GM23338 (cell line): ENCODE measurements around the gene DOLK. TPM values are rescaled to one million over a fixed set of nuclear protein-coding genes. Genes with fewer than 3 reads are reported as not detected.

Experiments used
- ATAC-seq: fragments of 200-7000 bp; cut with Tn5 transposase; 3 replicates; pipeline ENCODE4 v1.9.1; 2020
- DNase-seq: peaks from one replicate; pipeline ENCODE4 v3.0.0-alpha.2; 2015; ENCODE audit warnings: low spot score
- H2AFZ ChIP-seq: fragments of 200-600 bp; sonication (generic); 2 replicates; pipeline ENCODE4 v1.8.0; 2016; ENCODE audit warnings: antibody characterized with exemption, mild to moderate bottlenecking, moderate library complexity
- H3F3A ChIP-seq: fragments of 200-600 bp; sonication (generic); replicated peaks from 2 replicates; pipeline ENCODE4 v1.8.0; 2017; ENCODE audit warnings: antibody characterized with exemption, mixed run types, low read depth
- H3K27ac ChIP-seq: fragments of 200-600 bp; sonication (generic); 2 replicates; pipeline ENCODE4 v1.6.1; 2016; ENCODE audit warnings: low read depth
- H3K27me3 ChIP-seq: fragments of 200-600 bp; sonication (generic); 2 replicates; pipeline ENCODE4 v1.8.0; 2016; ENCODE audit warnings: mild to moderate bottlenecking, mixed run types, moderate library complexity; ENCODE audit not compliant: insufficient read depth
- H3K36me3 ChIP-seq: fragments of 200-600 bp; sonication (generic); 2 replicates; pipeline ENCODE4 v1.8.0; 2016; ENCODE audit warnings: mild to moderate bottlenecking; ENCODE audit not compliant: insufficient read depth
- H3K4me1 ChIP-seq: fragments of 200-600 bp; sonication (generic); 2 replicates; pipeline ENCODE4 v1.8.0; 2016; ENCODE audit warnings: mild to moderate bottlenecking, moderate library complexity; ENCODE audit not compliant: insufficient read depth
- H3K4me2 ChIP-seq: fragments of 200-600 bp; sonication (generic); 2 replicates; pipeline ENCODE4 v1.7.1; 2017; ENCODE audit warnings: mixed run types
- H3K4me3 ChIP-seq: fragments of 200-600 bp; sonication (generic); 2 replicates; pipeline ENCODE4 v1.6.1; 2016; ENCODE audit warnings: mixed run types
- H3K79me2 ChIP-seq: fragments of 200-600 bp; sonication (generic); replicated peaks from 2 replicates; pipeline ENCODE4 v1.8.0; 2017; ENCODE audit warnings: mild to moderate bottlenecking; ENCODE audit not compliant: insufficient read depth
- H3K9me2 ChIP-seq: fragments of 200-600 bp; sonication (generic); 2 replicates; pipeline ENCODE4 v1.8.0; 2017; ENCODE audit not compliant: insufficient read depth
- H4K20me1 ChIP-seq: fragments of 200-600 bp; sonication (generic); replicated peaks from 2 replicates; pipeline ENCODE4 v1.8.0; 2017; ENCODE audit warnings: mild to moderate bottlenecking; ENCODE audit not compliant: insufficient read depth
- H3K27ac Mint-ChIP-seq: 2 replicates; pipeline ENCODE4 v1.8.0; 2020; ENCODE audit warnings: inconsistent platforms, mild to moderate bottlenecking, moderate library complexity, mixed read lengths
- H3K27me3 Mint-ChIP-seq: 3 replicates; pipeline ENCODE4 v1.8.0; 2022; ENCODE audit warnings: low read depth, mild to moderate bottlenecking, moderate library complexity, mixed read lengths, inconsistent platforms; ENCODE audit not compliant: insufficient read depth, poor library complexity
- H3K36me3 Mint-ChIP-seq: 3 replicates; pipeline ENCODE4 v1.8.0; 2021; ENCODE audit warnings: low read depth, mild to moderate bottlenecking, inconsistent platforms, moderate library complexity, mixed read lengths
- H3K4me1 Mint-ChIP-seq: 3 replicates; pipeline ENCODE4 v1.8.0; 2020; ENCODE audit warnings: mild to moderate bottlenecking, inconsistent platforms, mixed read lengths
- H3K4me3 Mint-ChIP-seq: 3 replicates; pipeline ENCODE4 v1.8.0; 2021; ENCODE audit warnings: moderate library complexity, mild to moderate bottlenecking, inconsistent platforms, mixed read lengths
- H3K9me3 Mint-ChIP-seq: 3 replicates; pipeline ENCODE4 v1.8.0; 2020; ENCODE audit warnings: moderate library complexity, mild to moderate bottlenecking, inconsistent platforms, mixed read lengths
- CTCF ChIP-seq, 2 experiments: fragments of 200-600 bp in 1 of 2; sonication (generic) in 1 of 2; conservative IDR thresholded peaks; 2 replicates each; pipeline versions ENCODE4 v1.5.1 to v1.6.1; 2016 to 2017; ENCODE audit warnings: antibody characterized with exemption in 2 of 2, low read depth in 2 of 2, mild to moderate bottlenecking in 2 of 2, moderate library complexity in 1 of 2
- EZH2 ChIP-seq: fragments of 200-600 bp; sonication (generic); IDR thresholded peaks from one replicate; pipeline ENCODE4 v1.8.0; 2017; ENCODE audit warnings: antibody characterized with exemption, mild to moderate bottlenecking, low read depth; ENCODE audit not compliant: unreplicated experiment
- EZH2phosphoT487 ChIP-seq: fragments of 200-600 bp; sonication (generic); IDR thresholded peaks from one replicate; pipeline ENCODE4 v1.8.1; 2018; ENCODE audit warnings: antibody characterized with exemption; ENCODE audit not compliant: unreplicated experiment
- POLR2AphosphoS5 ChIP-seq: IDR thresholded peaks from 2 replicates; pipeline ENCODE4 v1.6.1; 2016; ENCODE audit warnings: antibody characterized with exemption, low read depth
- REST ChIP-seq: IDR thresholded peaks from one replicate; pipeline ENCODE4 v1.6.1; 2018; ENCODE audit warnings: antibody characterized with exemption; ENCODE audit not compliant: unreplicated experiment
- STAT1 ChIP-seq: IDR thresholded peaks from one replicate; pipeline ENCODE4 v1.6.1; 2016; ENCODE audit warnings: antibody characterized with exemption; ENCODE audit not compliant: unreplicated experiment
- ZNF114 ChIP-seq: fragments of 250-450 bp; sonication (Bioruptor Pico); IDR thresholded peaks from 2 replicates; pipeline ENCODE4 v1.5.0; 2020; ENCODE audit warnings: mild to moderate bottlenecking, moderate library complexity
- ZNF331 ChIP-seq: fragments of 250-450 bp; sonication (Bioruptor Pico); IDR thresholded peaks from 2 replicates; pipeline ENCODE4 v1.5.0; 2020; ENCODE audit warnings: low read depth, mild to moderate bottlenecking, moderate library complexity
- polyA plus RNA-seq: library from polyadenylated mRNA; unstranded; fragments of >200 nt; fragmentation: Nextera tagmentation; extraction: Ambion mirVana; gene quantifications from 2 replicates; pipeline ENCODE4 v1.2.1, GENCODE V29; 2016
- total RNA-seq: library from RNA; depleted of rRNA; stranded (reverse); fragments of >200 nt; shearing (Covaris generic); gene quantifications from 2 replicates; pipeline ENCODE4 v1.2.3, GENCODE V29; 2014
- TF ChIP-seq, protein P1 (sequence below): IDR thresholded peaks from 2 replicates; pipeline ENCODE4 v1.6.1; 2016; ENCODE audit warnings: antibody characterized with exemption

DOLK gene
- total and polyA plus RNA-seq, 2 experiments from 2014 or later, result 9.8 to 20.2 TPM

DNA sequence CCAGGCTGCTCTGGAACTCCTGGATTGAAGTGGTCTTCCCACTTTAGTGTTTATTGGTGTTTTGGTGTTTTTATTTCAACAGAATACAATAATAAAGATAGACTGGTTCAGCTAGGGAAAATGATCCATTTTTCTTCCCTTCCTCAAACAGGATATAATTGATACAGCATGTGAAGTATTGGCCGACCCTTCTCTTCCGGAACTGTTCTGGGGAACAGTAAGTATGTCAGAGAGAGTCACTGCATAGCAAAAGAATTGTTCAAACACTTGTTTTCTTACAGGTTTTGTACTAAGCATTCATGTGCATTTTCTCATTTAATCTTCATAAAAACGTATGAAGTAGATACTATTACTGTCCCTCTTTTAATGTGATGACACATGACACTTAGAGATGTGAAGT lies 31.7 kb upstream of the DOLK start:
- Mint-ChIP-seq H3K27me3 (no peaks in the 10 kb centered on the region), H3K36me3 (peaks cover 85% of the 10 kb centered on the region), H3K4me3 (no peak overlapping the region), H3K4me1 (no peaks in the 10 kb centered on the region), H3K27ac (no peak overlapping the region), H3K9me3 (no peaks in the 10 kb centered on the region)
- Histone ChIP-seq H3F3A (no peaks in the 10 kb centered on the region), H3K9me2 (no peaks in the 10 kb centered on the region), H2AFZ (no peak overlapping the region), H3K4me2 (no peak overlapping the region), H3K27ac (no peak overlapping the region), H3K36me3 (peaks cover 82% of the 10 kb centered on the region), H3K79me2 (no peaks in the 10 kb centered on the region), H4K20me1 (no peaks in the 10 kb centered on the region; the same call in 1 of the 2 replicates), H3K4me1 (no peaks in the 10 kb centered on the region), H3K27me3 (no peaks in the 10 kb centered on the region), H3K4me3 (no peak overlapping the region)
- no peak for TF ChIP-seq EZH2
- no peak for TF ChIP-seq EZH2phosphoT487
- no peak for TF ChIP-seq POLR2AphosphoS5
- no peak for TF ChIP-seq CTCF (conservative IDR thresholded peaks at IDR 0.05; ENCODE audit: low read depth in 2 of 2)
- no peak for TF ChIP-seq REST
- ATAC-seq (no peak), DNase-seq (no peak)

- H3K4me1 Mint-ChIP-seq, result no peaks in the 10 kb centered on the region
- ATAC-seq (no peak), DNase-seq (no peak)
- no peak overlapping the region for H3K4me3 Mint-ChIP-seq
- H3K27me3 Mint-ChIP-seq, result peaks cover 1% of the 10 kb centered on the region
- peaks cover 81% of the 10 kb centered on the region for H3K36me3 Mint-ChIP-seq
- Histone ChIP-seq H3K4me3 (no peak overlapping the region), H3K27me3 (no peaks in the 10 kb centered on the region), H3K36me3 (peaks cover 79% of the 10 kb centered on the region), H3K4me2 (no peak overlapping the region), H2AFZ (no peak overlapping the region), H3K9me2 (no peaks in the 10 kb centered on the region), H3F3A (peaks cover 7% of the 10 kb centered on the region; the same call in 1 of the 2 replicates), H3K4me1 (no peaks in the 10 kb centered on the region), H3K79me2 (no peaks in the 10 kb centered on the region), H4K20me1 (no peaks in the 10 kb centered on the region; the same call in none of the 2 replicates), H3K27ac (no peak overlapping the region)
- H3K27ac Mint-ChIP-seq, result no peak overlapping the region
- TF ChIP-seq CTCF (conservative IDR thresholded peaks at IDR 0.05; ENCODE audit: low read depth in 2 of 2) (no peak), STAT1 (no peak), ZNF114 (CRISPR knock-in tag) (no peak), ZNF331 (no peak), REST (no peak)
- TF ChIP-seq, protein P1, sequence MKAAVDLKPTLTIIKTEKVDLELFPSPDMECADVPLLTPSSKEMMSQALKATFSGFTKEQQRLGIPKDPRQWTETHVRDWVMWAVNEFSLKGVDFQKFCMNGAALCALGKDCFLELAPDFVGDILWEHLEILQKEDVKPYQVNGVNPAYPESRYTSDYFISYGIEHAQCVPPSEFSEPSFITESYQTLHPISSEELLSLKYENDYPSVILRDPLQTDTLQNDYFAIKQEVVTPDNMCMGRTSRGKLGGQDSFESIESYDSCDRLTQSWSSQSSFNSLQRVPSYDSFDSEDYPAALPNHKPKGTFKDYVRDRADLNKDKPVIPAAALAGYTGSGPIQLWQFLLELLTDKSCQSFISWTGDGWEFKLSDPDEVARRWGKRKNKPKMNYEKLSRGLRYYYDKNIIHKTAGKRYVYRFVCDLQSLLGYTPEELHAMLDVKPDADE, result no peak
- H3K9me3 Mint-ChIP-seq, result no peaks in the 10 kb centered on the region
Observed at GRCh38 chr9:128972956-128973355, 25.6 kb upstream of the DOLK start.
